Putamen (tissue), 1 donor: ENCODE data around the gene FIP1L1.

ENCODE experiments used
- DNase-seq: peaks from one replicate; pipeline ENCODE4 v3.0.0-alpha.2; 2016; ENCODE audit warnings: low spot score

The FIP1L1 gene

DNA sequence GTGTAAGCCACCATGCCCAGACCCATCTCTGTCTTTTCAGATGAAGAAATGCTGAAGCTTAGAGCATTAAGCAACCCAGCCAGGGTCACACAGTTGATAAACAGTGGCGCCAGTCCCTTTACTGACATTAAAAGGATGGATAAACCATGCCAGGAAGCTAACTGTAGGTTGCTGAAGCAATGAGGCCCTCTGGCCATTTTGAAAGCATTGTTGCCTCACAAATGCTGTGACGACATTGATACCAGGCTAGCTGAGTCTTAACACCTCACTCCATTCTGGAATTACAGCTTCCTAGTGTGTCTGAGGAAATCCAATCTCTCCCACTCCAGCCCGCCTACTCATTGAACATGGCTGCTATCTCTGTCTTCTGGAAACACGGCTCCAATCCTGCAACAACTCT is 124.1 kb downstream of the FIP1L1 start:
- no peak for DNase-seq

GRCh38 chr4:53502094-53502493 is 124.7 kb downstream of the FIP1L1 start:
- no peak for DNase-seq

GRCh38 chr4:53505947-53506346 is 128.5 kb downstream of the FIP1L1 start:
- DNase-seq, result no peak

- DNase-seq, result no peak
Observed at GRCh38 chr4:53507058-53507457, 129.6 kb downstream of the FIP1L1 start.

DNA sequence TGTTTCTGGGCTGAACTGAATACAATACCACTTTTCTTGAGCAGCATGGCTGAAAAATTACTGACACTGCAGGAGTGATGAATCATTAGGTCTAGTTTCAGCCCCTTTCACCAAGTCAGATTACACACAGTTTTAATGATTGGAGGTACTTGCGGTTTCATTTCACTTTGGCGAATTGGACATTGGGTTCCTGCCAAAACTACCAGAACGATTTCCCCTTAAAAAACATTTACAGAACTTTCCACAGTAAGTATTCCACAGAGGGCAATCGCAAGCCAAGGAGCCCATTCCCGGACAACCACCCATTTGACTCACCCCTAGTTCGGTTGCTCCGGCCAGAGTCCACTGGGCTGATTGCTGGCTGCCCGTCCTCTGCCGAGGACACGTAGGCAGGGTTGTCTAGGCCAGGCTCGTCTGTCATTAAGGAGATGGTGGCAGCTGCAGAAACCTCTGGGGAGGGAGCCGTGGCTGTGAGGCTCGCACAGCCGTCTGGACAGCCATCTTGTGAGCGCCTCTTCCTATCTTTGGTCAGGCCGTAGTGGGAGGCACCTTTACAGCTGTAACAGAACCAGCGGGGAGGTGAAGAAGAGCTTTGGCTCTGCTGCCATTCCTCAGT is 130.3 kb downstream of the FIP1L1 start:
- DNase-seq, result no peak

GRCh38 chr4:53508446-53508845 is 131.0 kb downstream of the FIP1L1 start:
- DNase-seq, result no peak

DNA sequence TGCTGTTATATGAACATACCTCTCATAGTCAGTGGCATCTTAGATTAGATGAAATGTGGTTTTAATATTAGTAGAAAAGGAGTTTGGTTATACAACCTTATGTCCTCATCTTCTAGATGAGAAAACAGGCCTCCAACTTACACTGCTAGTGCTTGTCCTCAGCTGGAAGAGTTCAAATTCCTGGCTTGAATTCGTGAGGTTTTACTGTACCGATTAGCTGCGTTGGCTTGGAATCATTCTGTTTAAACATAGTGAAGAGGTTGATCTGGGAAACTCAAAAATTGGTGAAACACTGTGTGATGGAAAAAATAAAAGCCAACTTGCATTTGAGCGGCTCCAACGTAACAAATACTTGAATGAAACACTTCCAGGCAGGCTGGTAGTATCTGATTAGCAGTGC is 132.9 kb downstream of the FIP1L1 start:
- no peak for DNase-seq
